K562 treated with DMSO at 1 percent for 12 hours (cell line): ENCODE measurements around the gene PRODH2. TPM values are rescaled to one million over a fixed set of nuclear protein-coding genes. Genes with fewer than 3 reads are reported as not detected.

Experiments used
- total RNA-seq: library from RNA; unstranded; fragments of 300-600 nt; gene quantifications from 2 replicates; pipeline ENCODE4 v1.2.3, GENCODE V29; 2022; ENCODE audit not compliant: insufficient read depth

Gene PRODH2
- not detected in 2 replicates for total RNA-seq

GRCh38 chr19:35812220-35813042, at the start of gene PRODH2:
PRODH2 (minus strand) TSS chr19:35812845; CDS start chr19:35812805, 40 bp downstream.

GRCh38 chr19:35856546-35857149, 44.0 kb upstream of the PRODH2 start, which contains the start of gene KIRREL2:
KIRREL2 (plus strand) TSS chr19:35856911; CDS start chr19:35857120, 209 bp downstream.

GRCh38 chr19:35852029-35852780, 39.6 kb upstream of the PRODH2 start, which contains the start of gene NPHS1:
NPHS1 (minus strand) TSS chr19:35852504; CDS start chr19:35851837, 667 bp downstream.

GRCh38 chr19:35775298-35776101, 37.1 kb downstream of the PRODH2 start, which contains the start of gene ARHGAP33:
ARHGAP33 (plus strand) TSS chr19:35775564; CDS start chr19:35775659, 95 bp downstream.

GRCh38 chr19:35757749-35758608, 54.7 kb downstream of the PRODH2 start, which contains the start of gene PROSER3:
PROSER3 (plus strand) TSS chr19:35758176; CDS start chr19:35758216, 40 bp downstream.

GRCh38 chr19:35756377-35757230, 56.0 kb downstream of the PRODH2 start, which contains the start of gene HSPB6:
HSPB6 (minus strand) TSS chr19:35757029; CDS start chr19:35757008, 21 bp downstream.

Other genes starting within 250 kb of the PRODH2 start
- gene ATP4A, start 249.2 kb downstream of the PRODH2 start, total RNA-seq, result not detected in 2 replicates
- not detected in 2 replicates for gene PMIS2, start 226.7 kb downstream of the PRODH2 start, total RNA-seq
- gene HAUS5, start 200.1 kb downstream of the PRODH2 start, total RNA-seq, result 18.2 and 37.8 TPM in 2 replicates
- gene RBM42, start 183.8 kb downstream of the PRODH2 start, total RNA-seq, result 182 and 236 TPM in 2 replicates
- gene ETV2, start 171.1 kb downstream of the PRODH2 start, total RNA-seq, result 1.7 and 2.1 TPM in 2 replicates
- gene COX6B1, start 164.5 kb downstream of the PRODH2 start, total RNA-seq, result 995 and 1,433 TPM in 2 replicates
- not detected in 2 replicates for gene UPK1A, start 146.3 kb downstream of the PRODH2 start, total RNA-seq
- not detected in 2 replicates for gene ZBTB32, start 108.3 kb downstream of the PRODH2 start, total RNA-seq
- gene KMT2B, start 94.8 kb downstream of the PRODH2 start, total RNA-seq, result 20.4 and 28.5 TPM in 2 replicates
- 10.9 and 19.2 TPM in 2 replicates for gene IGFLR1, start 70.4 kb downstream of the PRODH2 start, total RNA-seq
- gene U2AF1L4, start 67.4 kb downstream of the PRODH2 start, total RNA-seq, result 4.5 and 8.7 TPM in 2 replicates
- 21.0 and 49.5 TPM in 2 replicates for gene PSENEN, start 67.2 kb downstream of the PRODH2 start, total RNA-seq
- 24.0 and 25.9 TPM in 2 replicates for gene LIN37, start 64.3 kb downstream of the PRODH2 start, total RNA-seq
- gene HSPB6, start 55.8 kb downstream of the PRODH2 start, total RNA-seq, result not detected in 2 replicates
- 5.4 and 18.6 TPM in 2 replicates for gene PROSER3, start 54.7 kb downstream of the PRODH2 start, total RNA-seq
- gene ARHGAP33, start 37.3 kb downstream of the PRODH2 start, total RNA-seq, result 4.2 and 5.9 TPM in 2 replicates
- gene NPHS1, start 39.7 kb upstream of the PRODH2 start, total RNA-seq, result 1.3 and 1.9 TPM in 2 replicates
- 0.20 TPM in 1 of 2 replicates, not detected in the other for gene KIRREL2, start 44.1 kb upstream of the PRODH2 start, total RNA-seq
- gene APLP1, start 55.7 kb upstream of the PRODH2 start, total RNA-seq, result 7.4 and 15.0 TPM in 2 replicates
- 5.8 and 7.3 TPM in 2 replicates for gene NFKBID, start 87.7 kb upstream of the PRODH2 start, total RNA-seq
- gene HCST, start 89.7 kb upstream of the PRODH2 start, total RNA-seq, result not detected in 2 replicates
- 18.6 and 31.0 TPM in 2 replicates for gene TYROBP, start 95.5 kb upstream of the PRODH2 start, total RNA-seq
- not detected in 2 replicates for gene LRFN3, start 123.5 kb upstream of the PRODH2 start, total RNA-seq
- gene SDHAF1, start 182.3 kb upstream of the PRODH2 start, total RNA-seq, result 49.4 and 74.2 TPM in 2 replicates
- gene SYNE4, start 196.0 kb upstream of the PRODH2 start, total RNA-seq, result 0.46 TPM in 1 of 2 replicates, not detected in the other
- gene ALKBH6, start 201.4 kb upstream of the PRODH2 start, total RNA-seq, result 35.2 and 37.1 TPM in 2 replicates
- gene CLIP3, start 220.0 kb upstream of the PRODH2 start, total RNA-seq, result 0.53 and 2.6 TPM in 2 replicates
- gene THAP8, start 241.4 kb upstream of the PRODH2 start, total RNA-seq, result 2.6 and 5.0 TPM in 2 replicates
- gene WDR62, start 242.1 kb upstream of the PRODH2 start, total RNA-seq, result 19.3 and 36.3 TPM in 2 replicates